SH-SY5Y (cell line): ENCODE results near the gene PIAS1.
A peak's percentile ranks its signal among the peaks of the same experiment; 100 is the strongest.

Source experiments
- GATA2 ChIP-seq: IDR thresholded peaks from 2 replicates; pipeline ENCODE4 v1.6.1; 2011; ENCODE audit warnings: mild to moderate bottlenecking, low read depth, low read length
- GATA3 ChIP-seq: IDR thresholded peaks from 2 replicates; pipeline ENCODE4 v1.6.1; 2011; ENCODE audit warnings: low read depth, mild to moderate bottlenecking, low read length, moderate library complexity

The PIAS1 gene

DNA sequence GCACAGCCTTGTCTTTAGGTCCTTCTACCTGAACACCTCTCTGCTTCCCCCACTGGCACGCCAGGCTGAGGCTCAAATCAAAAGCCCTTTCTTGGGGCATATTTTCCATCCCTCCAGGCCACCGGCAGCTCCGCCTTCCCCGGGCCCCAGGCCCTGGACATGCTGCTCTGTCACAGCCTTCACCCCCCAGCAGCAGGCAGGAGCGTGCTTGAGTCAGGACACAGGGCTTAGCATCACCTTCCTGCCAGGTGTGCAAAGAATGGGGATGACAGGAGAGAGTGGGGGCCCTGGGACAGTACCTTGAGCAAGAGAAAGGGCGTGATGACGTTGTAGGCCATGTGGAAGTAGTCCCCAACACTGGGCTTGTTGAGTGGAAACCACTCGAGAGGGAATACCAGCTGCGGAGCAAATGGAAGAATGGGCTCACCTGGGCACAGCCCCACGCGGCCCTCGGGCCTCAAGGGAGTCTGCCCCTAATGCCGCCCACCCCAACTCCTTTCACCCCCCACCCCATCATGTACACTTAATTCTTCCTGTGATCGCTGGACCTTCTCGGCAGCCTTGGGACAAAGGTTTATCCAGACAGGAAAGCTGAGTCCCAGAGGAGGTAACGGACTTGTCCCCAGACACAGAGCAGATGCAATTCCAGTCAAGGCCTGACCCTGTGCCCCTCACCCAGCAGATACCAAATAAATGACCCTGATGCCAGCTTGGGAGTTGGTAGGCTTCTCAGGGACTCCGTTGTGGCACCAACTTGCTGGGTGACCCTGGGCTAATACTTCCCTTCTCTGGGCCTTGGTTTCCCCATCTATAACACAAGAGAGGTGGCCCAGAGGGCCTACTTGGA lies 160.1 kb downstream of the PIAS1 start:
- TF ChIP-seq GATA2 = no peak
- no peak for TF ChIP-seq GATA3

DNA sequence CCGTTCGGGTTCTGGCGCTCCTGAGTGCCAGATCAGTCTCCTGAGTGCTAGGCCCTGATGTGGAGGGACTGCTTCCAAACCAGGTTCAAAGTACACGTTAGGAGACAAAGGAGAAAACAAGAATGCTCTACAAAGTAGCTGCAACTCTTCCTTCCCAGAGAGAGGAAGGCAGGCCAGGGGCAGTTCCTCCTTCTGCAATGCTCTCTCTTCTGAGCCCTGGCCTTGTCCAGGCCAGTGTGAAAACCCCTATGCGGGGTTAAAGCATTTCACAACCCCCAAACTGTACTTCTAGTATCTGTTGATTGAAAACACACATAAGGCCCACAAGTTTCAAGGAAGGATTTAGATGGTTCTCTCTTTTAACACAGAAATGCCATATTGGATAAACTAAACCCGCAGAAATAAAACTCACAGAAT lies 160.7 kb downstream of the PIAS1 start:
- TF ChIP-seq GATA3 = no peak

- no peak for TF ChIP-seq GATA3
Observed at GRCh38 chr15:68217341-68217740, 163.2 kb downstream of the PIAS1 start.

- TF ChIP-seq GATA3 (no peak), GATA2 (no peak)
Observed at GRCh38 chr15:68218331-68218730, 164.2 kb downstream of the PIAS1 start.

DNA sequence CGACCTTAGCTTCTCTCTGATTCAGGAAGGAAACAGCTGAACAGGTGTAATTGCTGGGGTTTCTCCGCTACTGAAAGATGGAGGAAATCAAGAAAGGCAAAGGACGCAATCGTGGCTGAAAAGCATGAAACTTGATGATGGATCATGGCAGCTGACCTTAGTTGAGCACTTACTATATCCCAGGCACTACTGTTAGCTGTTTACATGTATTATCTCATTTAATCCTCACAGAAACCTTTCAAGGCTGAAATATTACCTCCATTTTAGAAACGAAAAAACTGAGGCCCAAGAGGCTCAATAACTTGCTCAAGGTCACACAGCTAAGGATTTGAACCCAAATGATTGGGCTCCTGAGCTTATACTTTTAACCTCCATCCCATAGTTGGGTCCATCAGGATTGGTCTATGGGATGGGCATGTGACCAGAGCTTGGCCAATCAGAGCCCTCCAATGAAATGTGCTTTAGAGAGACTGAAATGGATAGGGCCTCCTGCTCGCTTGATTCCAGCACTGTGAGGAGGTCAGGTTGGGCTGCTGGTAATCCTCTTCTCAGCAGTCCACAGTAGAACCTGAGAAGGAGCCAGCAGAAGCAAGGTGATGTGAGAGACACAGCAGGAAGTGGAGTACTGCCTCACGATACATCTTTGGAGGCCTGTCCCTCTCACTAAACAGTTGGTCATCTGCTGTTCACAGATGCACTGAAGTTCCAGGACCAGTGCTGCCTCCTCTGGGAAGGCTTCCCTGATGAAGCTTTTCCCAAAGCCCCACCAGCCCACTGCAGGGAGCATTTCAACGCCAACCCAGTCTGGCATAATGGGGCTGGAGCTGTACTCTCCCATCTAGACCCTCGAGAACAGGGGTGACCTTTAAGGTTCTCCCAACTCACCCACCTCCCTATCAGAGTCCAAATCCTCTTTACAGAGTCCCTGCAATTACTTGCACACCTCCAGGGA lies 165.0 kb downstream of the PIAS1 start:
- TF ChIP-seq GATA2 = no peak
- TF ChIP-seq GATA3 = no peak

- TF ChIP-seq GATA2 (no peak), GATA3 (no peak)
Observed at GRCh38 chr15:68220489-68220888, 166.4 kb downstream of the PIAS1 start.

GRCh38 chr15:68220967-68221366 lies 166.9 kb downstream of the PIAS1 start:
- peak; percentile 59; the same call in 1 of the 2 replicates for TF ChIP-seq GATA2
- no peak for TF ChIP-seq GATA3

- TF ChIP-seq GATA2 = no peak
Observed at GRCh38 chr15:68223171-68223570, 169.1 kb downstream of the PIAS1 start.

GRCh38 chr15:68224108-68224507 lies 170.0 kb downstream of the PIAS1 start:
- TF ChIP-seq GATA2 = no peak
- no peak for TF ChIP-seq GATA3

GRCh38 chr15:68224546-68225250 lies 170.6 kb downstream of the PIAS1 start:
- TF ChIP-seq GATA2 (no peak), GATA3 (no peak)

DNA sequence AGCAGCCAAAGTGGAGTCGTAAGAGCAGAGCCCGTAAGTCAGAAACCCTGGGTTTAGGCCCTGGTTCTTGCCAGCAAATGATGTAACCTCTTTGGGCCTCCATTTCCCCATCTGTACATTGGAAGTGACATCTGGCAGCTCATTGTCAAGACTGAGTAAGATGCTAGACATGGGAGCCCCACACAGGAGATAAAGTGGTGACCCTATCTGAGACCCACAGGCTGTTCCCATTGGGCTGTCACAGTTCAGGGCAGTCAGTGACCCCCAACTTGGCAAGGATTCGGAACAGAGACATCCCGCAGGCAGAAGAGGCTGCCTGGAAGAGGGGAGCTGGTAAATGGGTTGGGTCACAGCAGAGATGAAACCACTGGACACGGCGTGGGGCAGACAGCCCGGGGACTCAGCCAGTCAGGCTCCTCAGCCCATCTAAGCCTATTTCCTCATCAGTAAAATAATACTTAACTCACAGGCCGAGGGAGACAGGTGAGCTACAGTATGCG lies 173.6 kb downstream of the PIAS1 start:
- no peak for TF ChIP-seq GATA2
- no peak for TF ChIP-seq GATA3

- no peak for TF ChIP-seq GATA2
- TF ChIP-seq GATA3 = no peak
Observed at GRCh38 chr15:68228143-68228970, 174.2 kb downstream of the PIAS1 start.

GRCh38 chr15:68228971-68229385 lies 174.9 kb downstream of the PIAS1 start:
- TF ChIP-seq GATA3 (no peak), GATA2 (no peak)
